Non-pigmented ciliary epithelial cell (primary cell): ENCODE measurements around the gene OR1K1.
"Not testable (repeated sequence)": the region's sequence is repeated elsewhere in the genome, so short reads cannot be mapped to it uniquely, and the experiment has no call there.

Source experiments
- DNase-seq: peaks from one replicate; pipeline ENCODE4 v3.0.0-alpha.2; 2010; ENCODE audit warnings: low read depth

OR1K1 gene

GRCh38 chr9:122814545-122814944 lies 14.6 kb downstream of the OR1K1 start:
- no peak for DNase-seq

GRCh38 chr9:122815544-122815943 lies 15.6 kb downstream of the OR1K1 start:
- no peak for DNase-seq

GRCh38 chr9:122816163-122816867 lies 16.4 kb downstream of the OR1K1 start:
- no peak for DNase-seq

GRCh38 chr9:122819326-122819725 lies 19.4 kb downstream of the OR1K1 start:
- no peak for DNase-seq

GRCh38 chr9:122819791-122820489 lies 20.0 kb downstream of the OR1K1 start:
- no peak for DNase-seq

- DNase-seq = no peak
Observed at GRCh38 chr9:122820490-122820845, 20.5 kb downstream of the OR1K1 start.

GRCh38 chr9:122821278-122821943 lies 21.5 kb downstream of the OR1K1 start:
- no peak for DNase-seq

- no peak for DNase-seq
Observed at GRCh38 chr9:122822056-122822455, 22.1 kb downstream of the OR1K1 start.

GRCh38 chr9:122822938-122823337 lies 23.0 kb downstream of the OR1K1 start:
- no peak for DNase-seq

GRCh38 chr9:122827761-122828093 lies 27.8 kb downstream of the OR1K1 start:
- no peak for DNase-seq

GRCh38 chr9:122828965-122829284 lies 29.0 kb downstream of the OR1K1 start:
- DNase-seq = not testable (repeated sequence)

- DNase-seq = no peak
Observed at GRCh38 chr9:122832194-122832593, 32.3 kb downstream of the OR1K1 start.

GRCh38 chr9:122835313-122835731 lies 35.4 kb downstream of the OR1K1 start:
- DNase-seq = no peak

- DNase-seq = no peak
Observed at GRCh38 chr9:122837266-122837850, 37.4 kb downstream of the OR1K1 start.

- not testable (repeated sequence) for DNase-seq
Observed at GRCh38 chr9:122838441-122838840, 38.5 kb downstream of the OR1K1 start.

- DNase-seq = no peak
Observed at GRCh38 chr9:122841501-122841900, 41.6 kb downstream of the OR1K1 start.

GRCh38 chr9:122844137-122844536 lies 44.2 kb downstream of the OR1K1 start:
- no peak for DNase-seq

GRCh38 chr9:122845116-122845515 lies 45.2 kb downstream of the OR1K1 start:
- no peak for DNase-seq

GRCh38 chr9:122846371-122846940 lies 46.5 kb downstream of the OR1K1 start:
- no peak for DNase-seq

- no peak for DNase-seq
Observed at GRCh38 chr9:122848256-122848943, 48.5 kb downstream of the OR1K1 start.
